HEK293 (cell line): ENCODE results near the gene ARID3B.
A peak's percentile ranks its signal among the peaks of the same experiment; 100 is the strongest.

Experiments
- BCL11B ChIP-seq: fragments of 450-650 bp; formaldehyde crosslinking; IDR thresholded peaks from 2 replicates; pipeline ENCODE4 v1.5.1; 2016; ENCODE audit warnings: low read depth, missing biosample characterization, missing genetic modification characterization
- GLI4 ChIP-seq: fragments of 450-650 bp; formaldehyde crosslinking; IDR thresholded peaks from 2 replicates; pipeline ENCODE4 v1.5.1; 2016; ENCODE audit warnings: missing biosample characterization, missing genetic modification characterization
- HOXA7 ChIP-seq: sonication (generic); formaldehyde crosslinking; IDR thresholded peaks from 2 replicates; pipeline ENCODE4 v1.8.1; 2022; ENCODE audit warnings: missing genetic modification reagents, borderline replicate concordance
- KLF17 ChIP-seq: fragments of 450-650 bp; formaldehyde crosslinking; IDR thresholded peaks from 2 replicates; pipeline ENCODE4 v1.5.1; 2016; ENCODE audit warnings: missing biosample characterization, missing genetic modification characterization
- MYNN ChIP-seq: fragments of 450-650 bp; formaldehyde crosslinking; IDR thresholded peaks from 2 replicates; pipeline ENCODE4 v1.5.1; 2016; ENCODE audit warnings: missing biosample characterization, missing genetic modification characterization, borderline replicate concordance
- SETDB1 ChIP-seq: IDR thresholded peaks from one replicate; pipeline ENCODE4 v1.6.1; 2017; ENCODE audit warnings: mild to moderate bottlenecking, low read length, moderate library complexity, mixed read lengths; ENCODE audit not compliant: insufficient read length
- YY1 ChIP-seq: fragments of 450-650 bp; formaldehyde crosslinking; IDR thresholded peaks from 2 replicates; pipeline ENCODE4 v1.5.1; 2018; ENCODE audit warnings: missing biosample characterization, missing genetic modification characterization
- ZBTB17 ChIP-seq: fragments of 450-650 bp; formaldehyde crosslinking; IDR thresholded peaks from 2 replicates; pipeline ENCODE4 v1.5.1; 2016; ENCODE audit warnings: missing biosample characterization, missing genetic modification characterization
- ZFP69B ChIP-seq: fragments of 450-650 bp; formaldehyde crosslinking; IDR thresholded peaks from 2 replicates; pipeline ENCODE4 v1.5.1; 2016; ENCODE audit warnings: missing biosample characterization, missing genetic modification characterization
- ZIC2 ChIP-seq: fragments of 450-650 bp; formaldehyde crosslinking; IDR thresholded peaks from 2 replicates; pipeline ENCODE4 v1.5.1; 2016; ENCODE audit warnings: missing biosample characterization, missing genetic modification characterization
- ZNF133 ChIP-seq: fragments of 450-650 bp; formaldehyde crosslinking; IDR thresholded peaks from 2 replicates; pipeline ENCODE4 v1.5.1; 2016; ENCODE audit warnings: missing biosample characterization, missing genetic modification characterization
- ZNF169 ChIP-seq: fragments of 450-650 bp; formaldehyde crosslinking; IDR thresholded peaks from 2 replicates; pipeline ENCODE4 v1.5.1; 2016; ENCODE audit warnings: missing biosample characterization, missing genetic modification characterization
- ZNF19 ChIP-seq: fragments of 450-650 bp; formaldehyde crosslinking; IDR thresholded peaks from 2 replicates; pipeline ENCODE4; 2016; ENCODE audit warnings: missing biosample characterization, missing genetic modification characterization, low read depth
- ZNF214 ChIP-seq: fragments of 450-650 bp; formaldehyde crosslinking; IDR thresholded peaks from 2 replicates; pipeline ENCODE4 v1.5.1; 2017; ENCODE audit warnings: missing biosample characterization, mild to moderate bottlenecking, missing genetic modification characterization, borderline replicate concordance
- ZNF221 ChIP-seq: fragments of 450-650 bp; formaldehyde crosslinking; IDR thresholded peaks from 2 replicates; pipeline ENCODE4 v1.5.1; 2017; ENCODE audit warnings: missing biosample characterization, missing genetic modification characterization, borderline replicate concordance
- ZNF266 ChIP-seq: fragments of 450-650 bp; formaldehyde crosslinking; IDR thresholded peaks from 2 replicates; pipeline ENCODE4 v1.5.1; 2016; ENCODE audit warnings: missing biosample characterization, missing genetic modification characterization, low read depth
- ZNF37A ChIP-seq: fragments of 450-650 bp; IDR thresholded peaks from 2 replicates; pipeline ENCODE4 v1.5.1; 2018; ENCODE audit warnings: missing biosample characterization, missing genetic modification characterization
- ZNF404 ChIP-seq: fragments of 450-650 bp; formaldehyde crosslinking; IDR thresholded peaks from 2 replicates; pipeline ENCODE4 v1.5.1; 2017; ENCODE audit warnings: missing biosample characterization, missing genetic modification characterization
- ZNF501 ChIP-seq: fragments of 450-650 bp; formaldehyde crosslinking; IDR thresholded peaks from 2 replicates; pipeline ENCODE4 v1.5.1; 2016; ENCODE audit warnings: missing biosample characterization, missing genetic modification characterization
- ZNF544 ChIP-seq: fragments of 450-650 bp; formaldehyde crosslinking; IDR thresholded peaks from 2 replicates; pipeline ENCODE4 v1.5.0; 2017; ENCODE audit warnings: missing biosample characterization, missing genetic modification characterization
- ZNF555 ChIP-seq: fragments of 450-650 bp; formaldehyde crosslinking; conservative IDR thresholded peaks from 2 replicates; pipeline ENCODE4 v1.5.1; 2017; ENCODE audit warnings: missing biosample characterization, mild to moderate bottlenecking, missing genetic modification characterization, inconsistent platforms
- ZNF585B ChIP-seq: fragments of 450-650 bp; formaldehyde crosslinking; IDR thresholded peaks from 2 replicates; pipeline ENCODE4 v1.5.1; 2016; ENCODE audit warnings: missing biosample characterization, missing genetic modification characterization
- ZNF626 ChIP-seq: fragments of 450-650 bp; sonication (Bioruptor Pico); formaldehyde crosslinking; IDR thresholded peaks from 2 replicates; pipeline ENCODE4 v1.5.1; 2018; ENCODE audit warnings: missing biosample characterization, missing genetic modification characterization, inconsistent platforms
- ZNF658 ChIP-seq: fragments of 450-650 bp; formaldehyde crosslinking; IDR thresholded peaks from 2 replicates; pipeline ENCODE4; 2016; ENCODE audit warnings: missing biosample characterization, missing genetic modification characterization
- ZNF664 ChIP-seq: fragments of 450-650 bp; formaldehyde crosslinking; IDR thresholded peaks from 2 replicates; pipeline ENCODE4 v1.5.1; 2016; ENCODE audit warnings: missing biosample characterization, missing genetic modification characterization
- ZSCAN30 ChIP-seq: fragments of 450-650 bp; IDR thresholded peaks from 2 replicates; pipeline ENCODE4 v1.5.1; 2018; ENCODE audit warnings: missing biosample characterization, mild to moderate bottlenecking, missing genetic modification characterization, moderate library complexity
- TF ChIP-seq, protein P1 (sequence below): fragments of 450-650 bp; formaldehyde crosslinking; IDR thresholded peaks from 2 replicates; pipeline ENCODE4 v1.5.1; 2017; ENCODE audit warnings: missing biosample characterization, mild to moderate bottlenecking, missing genetic modification characterization, moderate library complexity
- TF ChIP-seq, protein P2 (sequence below): fragments of 450-650 bp; formaldehyde crosslinking; IDR thresholded peaks from 2 replicates; pipeline ENCODE4 v1.5.1; 2016; ENCODE audit warnings: missing biosample characterization, missing genetic modification characterization, low read depth
- TF ChIP-seq, protein P3 (sequence below): fragments of 450-650 bp; formaldehyde crosslinking; IDR thresholded peaks from 2 replicates; pipeline ENCODE4 v1.5.1; 2016; ENCODE audit warnings: missing biosample characterization, missing genetic modification characterization
- TF ChIP-seq, protein P4 (sequence below): fragments of 450-650 bp; formaldehyde crosslinking; IDR thresholded peaks from 2 replicates; pipeline ENCODE4 v1.5.1; 2016; ENCODE audit warnings: missing biosample characterization, missing genetic modification characterization, borderline replicate concordance
- TF ChIP-seq, protein P5 (sequence below): fragments of 450-650 bp; formaldehyde crosslinking; IDR thresholded peaks from 2 replicates; pipeline ENCODE4 v1.5.1; 2016; ENCODE audit warnings: missing biosample characterization, missing genetic modification characterization

ARID3B gene

GRCh38 chr15:74584779-74585178, 43.8 kb downstream of the ARID3B start (continued):
- TF ChIP-seq, protein P1, sequence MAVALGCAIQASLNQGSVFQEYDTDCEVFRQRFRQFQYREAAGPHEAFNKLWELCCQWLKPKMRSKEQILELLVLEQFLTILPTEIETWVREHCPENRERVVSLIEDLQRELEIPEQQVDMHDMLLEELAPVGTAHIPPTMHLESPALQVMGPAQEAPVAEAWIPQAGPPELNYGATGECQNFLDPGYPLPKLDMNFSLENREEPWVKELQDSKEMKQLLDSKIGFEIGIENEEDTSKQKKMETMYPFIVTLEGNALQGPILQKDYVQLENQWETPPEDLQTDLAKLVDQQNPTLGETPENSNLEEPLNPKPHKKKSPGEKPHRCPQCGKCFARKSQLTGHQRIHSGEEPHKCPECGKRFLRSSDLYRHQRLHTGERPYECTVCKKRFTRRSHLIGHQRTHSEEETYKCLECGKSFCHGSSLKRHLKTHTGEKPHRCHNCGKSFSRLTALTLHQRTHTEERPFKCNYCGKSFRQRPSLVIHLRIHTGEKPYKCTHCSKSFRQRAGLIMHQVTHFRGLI = no peak
- TF ChIP-seq ZNF19 (tag by site-specific recombination) (no peak), BCL11B (tag by site-specific recombination) (no peak), HOXA7 (no peak), ZNF221 (tag by site-specific recombination) (no peak), ZNF266 (tag by site-specific recombination) (no peak), ZNF214 (tag by site-specific recombination) (no peak), ZFP69B (no peak), ZNF544 (tag by site-specific recombination) (no peak), ZIC2 (tag by site-specific recombination) (peak; percentile 99), ZNF626 (tag by site-specific recombination) (no peak), ZNF555 (tag by site-specific recombination) (no peak), ZNF664 (no peak), KLF17 (no peak), ZSCAN30 (tag by site-specific recombination) (peak; percentile 83; the same call in 1 of the 2 replicates), ZNF404 (tag by site-specific recombination) (no peak), MYNN (tag by site-specific recombination) (peak; percentile 66; the same call in 1 of the 2 replicates), ZNF585B (no peak), ZNF37A (tag by site-specific recombination) (no peak), ZNF501 (tag by site-specific recombination) (no peak; the same call in 1 of the 2 replicates), GLI4 (tag by site-specific recombination) (no peak), YY1 (tag by site-specific recombination) (no peak), ZNF658 (tag by site-specific recombination) (no peak), ZBTB17 (tag by site-specific recombination) (peak; percentile 43; the same call in 1 of the 2 replicates), ZNF133 (tag by site-specific recombination) (no peak), ZNF169 (tag by site-specific recombination) (no peak), SETDB1 (no peak)
- TF ChIP-seq, protein P2, sequence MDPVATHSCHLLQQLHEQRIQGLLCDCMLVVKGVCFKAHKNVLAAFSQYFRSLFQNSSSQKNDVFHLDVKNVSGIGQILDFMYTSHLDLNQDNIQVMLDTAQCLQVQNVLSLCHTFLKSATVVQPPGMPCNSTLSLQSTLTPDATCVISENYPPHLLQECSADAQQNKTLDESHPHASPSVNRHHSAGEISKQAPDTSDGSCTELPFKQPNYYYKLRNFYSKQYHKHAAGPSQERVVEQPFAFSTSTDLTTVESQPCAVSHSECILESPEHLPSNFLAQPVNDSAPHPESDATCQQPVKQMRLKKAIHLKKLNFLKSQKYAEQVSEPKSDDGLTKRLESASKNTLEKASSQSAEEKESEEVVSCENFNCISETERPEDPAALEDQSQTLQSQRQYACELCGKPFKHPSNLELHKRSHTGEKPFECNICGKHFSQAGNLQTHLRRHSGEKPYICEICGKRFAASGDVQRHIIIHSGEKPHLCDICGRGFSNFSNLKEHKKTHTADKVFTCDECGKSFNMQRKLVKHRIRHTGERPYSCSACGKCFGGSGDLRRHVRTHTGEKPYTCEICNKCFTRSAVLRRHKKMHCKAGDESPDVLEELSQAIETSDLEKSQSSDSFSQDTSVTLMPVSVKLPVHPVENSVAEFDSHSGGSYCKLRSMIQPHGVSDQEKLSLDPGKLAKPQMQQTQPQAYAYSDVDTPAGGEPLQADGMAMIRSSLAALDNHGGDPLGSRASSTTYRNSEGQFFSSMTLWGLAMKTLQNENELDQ (tag by site-specific recombination) = no peak
- TF ChIP-seq, protein P3, sequence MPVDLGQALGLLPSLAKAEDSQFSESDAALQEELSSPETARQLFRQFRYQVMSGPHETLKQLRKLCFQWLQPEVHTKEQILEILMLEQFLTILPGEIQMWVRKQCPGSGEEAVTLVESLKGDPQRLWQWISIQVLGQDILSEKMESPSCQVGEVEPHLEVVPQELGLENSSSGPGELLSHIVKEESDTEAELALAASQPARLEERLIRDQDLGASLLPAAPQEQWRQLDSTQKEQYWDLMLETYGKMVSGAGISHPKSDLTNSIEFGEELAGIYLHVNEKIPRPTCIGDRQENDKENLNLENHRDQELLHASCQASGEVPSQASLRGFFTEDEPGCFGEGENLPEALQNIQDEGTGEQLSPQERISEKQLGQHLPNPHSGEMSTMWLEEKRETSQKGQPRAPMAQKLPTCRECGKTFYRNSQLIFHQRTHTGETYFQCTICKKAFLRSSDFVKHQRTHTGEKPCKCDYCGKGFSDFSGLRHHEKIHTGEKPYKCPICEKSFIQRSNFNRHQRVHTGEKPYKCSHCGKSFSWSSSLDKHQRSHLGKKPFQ (tag by site-specific recombination) = peak; percentile 87
- TF ChIP-seq, protein P4, sequence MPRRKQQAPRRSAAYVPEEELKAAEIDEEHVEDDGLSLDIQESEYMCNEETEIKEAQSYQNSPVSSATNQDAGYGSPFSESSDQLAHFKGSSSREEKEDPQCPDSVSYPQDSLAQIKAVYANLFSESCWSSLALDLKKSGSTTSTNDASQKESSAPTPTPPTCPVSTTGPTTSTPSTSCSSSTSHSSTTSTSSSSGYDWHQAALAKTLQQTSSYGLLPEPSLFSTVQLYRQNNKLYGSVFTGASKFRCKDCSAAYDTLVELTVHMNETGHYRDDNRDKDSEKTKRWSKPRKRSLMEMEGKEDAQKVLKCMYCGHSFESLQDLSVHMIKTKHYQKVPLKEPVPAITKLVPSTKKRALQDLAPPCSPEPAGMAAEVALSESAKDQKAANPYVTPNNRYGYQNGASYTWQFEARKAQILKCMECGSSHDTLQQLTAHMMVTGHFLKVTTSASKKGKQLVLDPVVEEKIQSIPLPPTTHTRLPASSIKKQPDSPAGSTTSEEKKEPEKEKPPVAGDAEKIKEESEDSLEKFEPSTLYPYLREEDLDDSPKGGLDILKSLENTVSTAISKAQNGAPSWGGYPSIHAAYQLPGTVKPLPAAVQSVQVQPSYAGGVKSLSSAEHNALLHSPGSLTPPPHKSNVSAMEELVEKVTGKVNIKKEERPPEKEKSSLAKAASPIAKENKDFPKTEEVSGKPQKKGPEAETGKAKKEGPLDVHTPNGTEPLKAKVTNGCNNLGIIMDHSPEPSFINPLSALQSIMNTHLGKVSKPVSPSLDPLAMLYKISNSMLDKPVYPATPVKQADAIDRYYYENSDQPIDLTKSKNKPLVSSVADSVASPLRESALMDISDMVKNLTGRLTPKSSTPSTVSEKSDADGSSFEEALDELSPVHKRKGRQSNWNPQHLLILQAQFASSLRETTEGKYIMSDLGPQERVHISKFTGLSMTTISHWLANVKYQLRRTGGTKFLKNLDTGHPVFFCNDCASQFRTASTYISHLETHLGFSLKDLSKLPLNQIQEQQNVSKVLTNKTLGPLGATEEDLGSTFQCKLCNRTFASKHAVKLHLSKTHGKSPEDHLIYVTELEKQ (tag by site-specific recombination) = peak; percentile 59; the same call in 1 of the 2 replicates
- TF ChIP-seq, protein P5, sequence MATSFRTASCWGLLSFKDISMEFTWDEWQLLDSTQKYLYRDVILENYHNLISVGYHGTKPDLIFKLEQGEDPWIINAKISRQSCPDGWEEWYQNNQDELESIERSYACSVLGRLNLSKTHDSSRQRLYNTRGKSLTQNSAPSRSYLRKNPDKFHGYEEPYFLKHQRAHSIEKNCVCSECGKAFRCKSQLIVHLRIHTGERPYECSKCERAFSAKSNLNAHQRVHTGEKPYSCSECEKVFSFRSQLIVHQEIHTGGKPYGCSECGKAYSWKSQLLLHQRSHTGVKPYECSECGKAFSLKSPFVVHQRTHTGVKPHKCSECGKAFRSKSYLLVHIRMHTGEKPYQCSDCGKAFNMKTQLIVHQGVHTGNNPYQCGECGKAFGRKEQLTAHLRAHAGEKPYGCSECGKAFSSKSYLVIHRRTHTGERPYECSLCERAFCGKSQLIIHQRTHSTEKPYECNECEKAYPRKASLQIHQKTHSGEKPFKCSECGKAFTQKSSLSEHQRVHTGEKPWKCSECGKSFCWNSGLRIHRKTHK (tag by site-specific recombination) = no peak
